Suppressor macrophage treated with lipopolysaccharide for 1 hour (primary cell): ENCODE results near the gene ZNF462.

Experiments
- DNase-seq, 3 donors: peaks; one replicate each; pipeline ENCODE4 v3.0.0-alpha.2; 2020 to 2022

The ZNF462 gene

DNA sequence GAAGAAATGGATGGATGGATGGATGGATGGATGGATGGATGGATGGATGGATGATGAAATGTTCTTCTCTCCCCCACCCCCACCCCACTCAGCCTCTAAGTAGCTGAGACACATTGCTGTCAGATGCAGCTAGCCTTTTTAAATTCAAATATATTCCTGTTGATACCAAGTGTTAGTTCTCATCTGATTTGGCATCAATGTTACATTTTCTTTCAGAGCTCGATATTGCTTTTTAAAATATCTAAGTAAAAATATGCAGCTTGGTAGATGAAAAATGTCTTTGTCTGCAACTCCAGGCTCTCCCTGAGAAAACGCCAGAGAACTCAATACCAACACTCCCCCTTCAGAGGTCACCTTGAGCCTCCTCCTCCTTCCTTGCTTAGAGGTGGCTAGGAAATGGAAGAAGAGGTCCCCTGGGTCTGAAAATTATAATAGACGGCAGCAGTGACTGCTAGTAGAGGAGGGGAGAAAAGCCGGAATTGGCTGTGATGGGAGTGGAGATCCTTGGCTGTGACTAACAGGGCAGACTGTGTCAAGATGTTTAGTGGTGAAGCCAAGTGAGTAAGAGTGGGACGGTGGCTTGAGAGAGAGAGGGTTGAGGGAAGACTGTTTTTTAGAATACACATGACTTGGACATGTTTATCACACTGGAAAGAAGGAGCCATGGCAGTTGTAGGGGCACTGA lies 156.0 kb downstream of the ZNF462 start:
- DNase-seq = no peak

DNA sequence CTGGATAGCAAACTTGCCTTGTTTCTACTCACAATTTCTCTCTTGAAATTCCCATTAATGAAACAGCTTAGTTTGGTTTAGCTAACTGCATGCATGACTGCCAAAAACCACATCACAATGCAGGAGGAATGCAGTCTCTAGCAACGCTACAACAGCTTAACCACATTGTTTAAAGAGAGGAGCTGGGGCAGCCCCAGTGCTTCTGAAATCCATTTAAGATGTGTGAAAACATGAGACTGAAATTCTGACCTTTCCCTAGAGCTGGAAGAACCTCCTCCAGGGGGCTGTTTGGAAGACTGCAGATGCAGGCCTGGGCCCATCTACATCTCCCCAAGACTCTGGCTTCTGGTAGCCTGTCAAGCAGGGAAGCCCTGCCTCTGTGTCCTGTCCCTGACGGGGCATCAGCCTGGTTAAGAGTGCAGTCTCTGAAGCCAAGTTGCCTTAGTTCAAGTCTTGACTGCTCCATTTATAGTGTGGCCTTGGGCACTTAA lies 157.1 kb downstream of the ZNF462 start:
- no peak for DNase-seq

DNA sequence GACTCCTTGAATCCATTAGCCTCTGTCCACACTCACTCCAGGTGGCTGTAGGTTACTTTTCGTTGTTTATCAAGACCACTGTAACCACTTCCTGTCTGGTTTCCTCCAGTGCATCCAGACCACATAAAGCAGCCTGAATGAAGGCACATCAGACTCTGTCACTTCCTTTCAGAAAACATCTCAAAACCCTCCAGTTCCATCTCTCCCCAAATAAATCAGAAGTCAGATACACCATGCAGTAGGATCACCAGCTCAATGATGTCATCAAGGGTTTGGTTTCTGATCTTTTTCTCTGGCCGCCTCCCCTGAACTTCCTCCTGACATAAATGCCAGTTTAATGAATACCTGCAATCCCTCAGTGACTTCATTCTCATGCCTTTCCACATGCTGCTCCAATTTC lies 161.2 kb downstream of the ZNF462 start:
- DNase-seq = no peak

DNA sequence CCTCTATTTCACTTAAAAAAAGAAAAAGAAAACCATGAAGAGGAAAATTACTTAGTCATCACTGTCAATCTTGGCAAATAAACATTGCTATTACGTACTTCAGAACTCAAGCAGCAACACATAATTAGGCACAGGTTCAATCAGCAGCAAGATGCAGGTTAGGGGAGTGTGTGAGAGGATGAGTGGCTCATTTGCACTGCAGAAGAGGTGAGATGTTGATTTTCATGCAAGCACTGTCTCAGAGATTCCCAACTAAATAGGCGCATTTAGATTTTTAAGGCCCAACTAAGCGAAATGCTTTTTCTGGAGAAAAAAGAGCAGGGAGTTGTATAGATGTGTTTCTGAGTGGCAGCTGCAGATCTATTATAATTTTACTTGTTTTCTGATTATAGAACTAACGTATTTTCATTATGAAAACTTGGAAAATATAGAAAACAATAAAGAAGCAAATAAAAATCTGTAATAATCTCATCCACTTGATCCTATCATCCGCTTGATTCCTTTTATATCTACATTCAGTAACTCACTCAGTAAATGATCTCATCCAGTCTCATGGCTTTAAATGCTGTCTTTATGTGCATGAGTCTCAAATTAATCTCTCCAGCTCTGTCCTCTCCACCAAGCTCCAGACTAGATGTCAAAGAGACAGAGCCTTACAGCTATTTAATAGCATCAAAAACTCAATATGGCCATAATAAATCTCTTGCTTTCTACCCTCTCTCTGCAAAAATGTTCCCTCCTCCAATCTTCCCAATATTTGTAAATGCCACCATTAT lies 162.5 kb downstream of the ZNF462 start:
- no peak for DNase-seq

DNA sequence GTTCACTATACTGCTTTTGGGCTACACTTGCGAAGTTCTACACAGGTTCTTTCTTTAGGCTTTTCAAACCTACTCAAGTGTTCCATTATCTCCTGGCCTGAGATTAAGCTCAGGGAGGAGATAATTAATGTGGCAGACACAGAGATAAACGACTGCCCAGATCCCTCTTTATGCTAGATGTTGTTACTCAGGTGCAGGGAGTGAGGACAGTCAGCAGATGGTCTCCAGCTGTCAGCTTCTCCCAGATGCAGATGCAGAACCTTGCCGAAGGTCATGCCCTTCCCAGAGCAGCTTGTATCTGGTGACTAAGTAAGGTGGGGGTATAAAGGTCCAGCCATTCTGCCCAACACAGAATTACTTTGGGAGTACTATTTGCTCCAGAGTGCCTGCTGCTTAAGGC lies 166.2 kb downstream of the ZNF462 start:
- no peak for DNase-seq

- no peak for DNase-seq
These were observed 171.0 kb downstream of the ZNF462 start for GRCh38 chr9:107033966-107034365.

GRCh38 chr9:107034831-107035230 lies 171.9 kb downstream of the ZNF462 start:
- DNase-seq = no peak

DNA sequence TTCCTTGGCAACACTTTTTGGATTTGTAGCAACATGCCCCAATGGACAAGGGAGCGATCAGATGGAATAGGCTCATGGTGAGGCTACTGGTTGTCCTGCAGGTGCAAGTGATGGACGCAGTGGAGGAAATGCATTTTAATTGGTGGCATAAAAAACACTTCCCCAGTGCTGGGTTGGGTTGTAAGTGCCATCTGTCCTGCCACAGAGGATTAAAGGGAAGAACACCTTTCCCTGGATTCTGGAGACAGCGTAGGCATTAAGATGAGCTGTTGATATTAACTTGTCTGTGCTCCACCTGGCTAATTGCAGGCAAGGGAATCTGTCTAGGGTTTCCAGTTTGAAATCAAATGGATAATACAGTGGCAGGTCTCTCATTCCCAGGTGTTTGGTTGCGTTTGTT lies 173.4 kb downstream of the ZNF462 start:
- no peak for DNase-seq

- DNase-seq = no peak
These were observed 176.6 kb downstream of the ZNF462 start for GRCh38 chr9:107039542-107039941.

- no peak for DNase-seq
These were observed 179.6 kb downstream of the ZNF462 start for GRCh38 chr9:107042606-107043005.

DNA sequence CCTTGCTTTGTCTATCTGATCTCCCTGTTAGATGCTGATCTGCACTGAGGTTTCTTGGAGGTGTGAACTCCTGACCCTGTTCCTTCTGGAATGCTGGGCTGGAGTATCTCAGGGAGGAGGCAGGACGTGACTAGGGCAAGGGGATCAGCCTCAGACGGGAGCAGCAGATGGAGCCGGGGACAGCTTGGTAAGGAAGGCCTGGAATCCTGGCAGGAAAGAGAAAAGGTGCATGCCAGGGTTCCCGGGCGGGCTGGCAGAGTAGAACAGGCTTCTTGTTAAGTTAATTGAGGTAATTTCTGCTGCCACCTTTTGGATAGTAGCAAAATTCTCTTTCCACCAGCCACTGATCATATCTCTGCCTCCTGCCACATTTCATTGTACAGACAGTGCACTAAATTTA lies 180.9 kb downstream of the ZNF462 start:
- DNase-seq = no peak

- DNase-seq = peak in 1 of 3 donors; percentile 19
These were observed 181.9 kb downstream of the ZNF462 start for GRCh38 chr9:107044872-107045271.

- DNase-seq = no peak
These were observed 183.7 kb downstream of the ZNF462 start for GRCh38 chr9:107046692-107047091.

DNA sequence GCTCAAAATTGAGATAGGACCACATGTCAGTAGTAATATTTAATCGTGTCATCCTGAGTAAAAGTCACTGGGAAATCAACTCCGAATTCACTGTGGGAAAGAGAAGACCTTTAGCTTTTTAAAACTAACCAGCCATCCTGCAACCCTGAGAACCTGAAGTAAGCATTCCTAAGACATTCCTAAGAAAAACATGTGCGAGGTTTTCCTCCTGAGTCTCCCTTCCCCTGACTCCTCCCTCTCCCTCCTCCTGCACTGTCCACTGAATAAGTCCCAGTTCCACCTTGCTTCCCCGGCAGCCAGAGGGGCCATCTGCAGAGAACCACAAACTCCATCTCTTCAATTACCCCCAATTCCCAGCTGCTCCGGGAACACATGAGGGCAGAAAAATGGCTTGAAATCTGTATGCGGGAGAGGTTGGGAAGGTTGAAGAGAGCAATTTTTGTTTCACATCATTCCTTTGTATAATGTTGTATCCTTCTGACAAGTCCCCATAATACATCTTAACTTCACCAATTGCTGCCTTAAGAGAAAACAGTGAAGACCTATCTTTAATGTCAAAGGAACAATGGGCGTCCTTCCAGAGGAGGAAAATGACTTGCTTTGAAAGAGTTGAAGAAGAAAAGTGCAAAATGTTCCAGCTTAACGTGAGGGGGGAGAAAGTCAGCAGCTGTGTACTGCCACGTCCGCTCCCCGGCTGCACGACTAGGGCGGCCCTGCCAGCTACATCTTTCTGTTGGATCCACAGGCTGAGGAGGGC lies 186.3 kb downstream of the ZNF462 start:
- DNase-seq = no peak

DNA sequence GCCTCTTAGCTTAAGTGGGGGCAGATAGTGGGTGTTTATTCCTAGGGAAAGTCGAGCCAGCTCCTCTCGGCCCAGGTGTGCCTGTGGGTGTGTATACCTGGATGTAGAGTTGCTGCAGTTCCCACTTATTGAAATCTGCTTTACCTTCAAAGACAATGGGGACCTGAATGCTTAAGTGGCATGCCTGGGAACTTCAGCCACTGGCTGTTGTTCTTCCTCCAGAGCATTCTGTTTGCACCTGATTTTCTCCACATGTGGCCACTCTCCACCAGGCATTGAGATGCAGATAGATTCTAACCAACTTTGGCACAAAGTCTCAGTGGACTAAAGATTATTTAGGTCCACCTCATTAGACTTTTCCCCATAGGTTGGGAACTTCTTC lies 186.8 kb downstream of the ZNF462 start:
- no peak for DNase-seq

- no peak for DNase-seq
These were observed 188.4 kb downstream of the ZNF462 start for GRCh38 chr9:107051392-107051791.

DNA sequence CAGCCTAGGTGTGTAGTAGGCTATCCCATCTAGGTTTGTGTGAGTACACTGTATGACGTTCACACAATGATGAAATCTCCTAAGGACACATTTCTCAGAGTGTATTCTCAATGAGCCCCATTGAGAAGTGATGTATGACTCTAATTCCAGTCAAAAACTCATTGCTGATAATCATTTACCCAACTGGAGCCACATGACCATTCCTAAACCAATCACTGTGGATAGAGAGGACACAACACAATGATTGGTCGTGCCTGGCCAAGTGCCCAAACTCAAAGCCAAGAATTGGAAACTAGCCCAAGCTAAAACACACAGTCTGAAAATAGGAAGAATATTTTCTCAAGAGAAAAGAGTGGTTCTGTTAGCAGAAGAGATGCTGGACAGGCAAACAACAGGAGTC lies 191.2 kb downstream of the ZNF462 start:
- DNase-seq = no peak

- no peak for DNase-seq
These were observed 196.3 kb downstream of the ZNF462 start for GRCh38 chr9:107059220-107059619.

- DNase-seq = peak; percentile 45 to 64 (median 46)
These were observed 197.1 kb downstream of the ZNF462 start for GRCh38 chr9:107060062-107060461.
